ENCODE measurements around the gene SLC17A6.

SLC17A6 gene

DNA sequence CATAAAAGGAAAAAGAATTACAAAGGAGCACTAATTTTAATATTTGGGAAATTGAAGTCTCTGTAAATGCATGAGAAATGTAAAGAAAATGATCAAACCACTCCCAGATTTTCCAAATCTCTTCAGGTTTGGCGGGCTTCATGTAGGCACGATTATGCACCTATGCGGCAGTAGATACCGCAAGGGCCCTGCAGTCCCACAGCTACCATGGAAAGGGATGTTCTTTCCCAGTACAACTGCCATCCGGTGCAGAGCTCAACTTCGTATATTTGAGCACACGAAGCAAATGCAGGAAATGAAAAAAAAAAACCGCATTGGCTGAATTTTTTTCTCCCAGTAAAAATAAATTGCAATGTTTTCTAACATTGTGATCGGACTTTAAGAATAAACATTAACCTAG, 1.4 kb downstream of the SLC17A6 start:
- TF ChIP-seq, protein P1, sequence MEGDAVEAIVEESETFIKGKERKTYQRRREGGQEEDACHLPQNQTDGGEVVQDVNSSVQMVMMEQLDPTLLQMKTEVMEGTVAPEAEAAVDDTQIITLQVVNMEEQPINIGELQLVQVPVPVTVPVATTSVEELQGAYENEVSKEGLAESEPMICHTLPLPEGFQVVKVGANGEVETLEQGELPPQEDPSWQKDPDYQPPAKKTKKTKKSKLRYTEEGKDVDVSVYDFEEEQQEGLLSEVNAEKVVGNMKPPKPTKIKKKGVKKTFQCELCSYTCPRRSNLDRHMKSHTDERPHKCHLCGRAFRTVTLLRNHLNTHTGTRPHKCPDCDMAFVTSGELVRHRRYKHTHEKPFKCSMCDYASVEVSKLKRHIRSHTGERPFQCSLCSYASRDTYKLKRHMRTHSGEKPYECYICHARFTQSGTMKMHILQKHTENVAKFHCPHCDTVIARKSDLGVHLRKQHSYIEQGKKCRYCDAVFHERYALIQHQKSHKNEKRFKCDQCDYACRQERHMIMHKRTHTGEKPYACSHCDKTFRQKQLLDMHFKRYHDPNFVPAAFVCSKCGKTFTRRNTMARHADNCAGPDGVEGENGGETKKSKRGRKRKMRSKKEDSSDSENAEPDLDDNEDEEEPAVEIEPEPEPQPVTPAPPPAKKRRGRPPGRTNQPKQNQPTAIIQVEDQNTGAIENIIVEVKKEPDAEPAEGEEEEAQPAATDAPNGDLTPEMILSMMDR (IDR thresholded peaks at IDR 0.05; ENCODE audit: control insufficient read depth, insufficient read depth, low read depth, low read length, missing control alignments): no peak
- no peak for DNase-seq (ENCODE audit: low read depth)
- H3K4me3 ChIP-seq (ENCODE audit: control insufficient read depth, low read depth, low read length): no peak overlapping the region

DNA sequence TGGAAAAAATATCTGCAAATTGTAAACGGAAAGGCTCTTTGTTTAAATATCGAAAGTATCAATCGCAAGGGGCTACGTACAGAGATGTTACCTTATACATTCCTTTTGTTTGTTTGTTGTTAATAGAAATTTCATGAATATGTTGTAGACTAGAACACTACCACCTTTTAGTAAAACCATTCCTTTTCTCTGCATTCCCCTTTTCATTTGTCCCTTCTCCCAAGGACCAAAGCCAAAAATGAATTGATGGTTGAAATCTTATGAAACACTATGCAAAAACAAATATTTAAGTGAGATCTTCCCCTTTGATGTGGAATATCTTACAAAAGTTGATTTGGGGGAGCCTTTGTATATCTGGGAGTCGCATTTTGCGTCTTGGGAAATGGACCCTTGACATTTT, 2.1 kb downstream of the SLC17A6 start:
- no peak for DNase-seq (ENCODE audit: low read depth)
- TF ChIP-seq, protein P1 (IDR thresholded peaks at IDR 0.05; ENCODE audit: control insufficient read depth, insufficient read depth, low read depth, low read length, missing control alignments): no peak
- no peak overlapping the region for H3K4me3 ChIP-seq (ENCODE audit: control insufficient read depth, low read depth, low read length)

DNA sequence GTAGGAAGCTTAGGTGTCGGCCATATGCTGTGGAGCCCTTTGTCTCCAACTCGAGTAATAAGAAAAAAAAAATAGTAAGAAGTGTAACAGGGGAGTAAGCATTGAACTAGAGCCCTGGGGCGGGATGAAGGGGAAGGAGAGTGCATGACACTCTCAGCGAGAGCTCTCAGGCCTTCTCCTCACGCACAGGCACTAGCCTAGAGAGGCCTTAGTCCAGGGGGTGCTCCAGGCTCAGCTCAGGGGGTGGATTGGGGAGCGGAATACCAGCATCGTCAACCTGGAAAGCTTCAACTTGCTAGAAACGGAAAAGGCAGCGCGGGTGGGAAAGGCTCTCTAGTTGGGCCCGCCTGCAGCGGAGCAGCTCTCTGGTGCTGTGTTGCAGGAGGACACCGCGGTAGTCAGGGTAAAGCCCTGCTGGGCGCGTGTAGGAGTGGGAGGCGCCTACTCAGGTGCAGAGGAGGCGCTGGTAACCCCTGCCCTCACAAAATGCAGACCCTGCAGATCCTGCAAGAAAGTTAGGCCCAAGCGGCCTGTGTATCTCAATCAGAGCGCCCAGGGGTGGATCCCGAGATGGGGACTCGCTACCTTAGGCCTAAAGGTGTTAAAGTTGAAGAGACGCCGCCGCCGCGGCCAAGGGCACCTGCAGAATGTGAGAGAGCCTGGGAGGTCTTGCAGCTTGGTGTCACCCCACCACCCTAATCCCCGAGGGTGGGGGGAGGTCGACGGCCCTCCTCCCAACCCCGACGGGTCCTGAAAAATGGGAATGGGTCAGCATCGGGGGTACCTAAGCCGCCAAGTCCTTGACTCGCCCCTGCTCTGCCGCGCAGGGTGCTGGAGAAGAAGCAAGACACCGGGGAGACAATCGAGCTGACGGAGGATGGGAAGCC, 2.8 kb downstream of the SLC17A6 start:
- no peak overlapping the region for H3K4me3 ChIP-seq (ENCODE audit: control insufficient read depth, low read depth, low read length)
- DNase-seq (ENCODE audit: low read depth): no peak
- TF ChIP-seq, protein P1 (IDR thresholded peaks at IDR 0.05; ENCODE audit: control insufficient read depth, insufficient read depth, low read depth, low read length, missing control alignments): no peak

DNA sequence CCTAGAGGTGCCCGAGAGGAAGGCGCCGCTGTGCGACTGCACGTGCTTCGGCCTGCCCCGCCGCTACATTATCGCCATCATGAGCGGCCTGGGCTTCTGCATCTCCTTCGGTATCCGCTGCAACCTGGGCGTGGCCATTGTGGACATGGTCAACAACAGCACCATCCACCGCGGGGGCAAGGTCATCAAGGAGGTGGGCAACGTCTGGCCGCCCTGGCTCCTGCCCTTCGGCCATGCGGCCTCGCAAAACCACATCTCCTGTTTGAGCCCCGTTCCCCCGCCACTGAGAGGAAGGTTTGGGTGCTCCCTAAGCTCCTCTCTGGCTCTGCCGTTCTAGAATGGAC, 3.4 kb downstream of the SLC17A6 start:
- DNase-seq (ENCODE audit: low read depth): no peak
- TF ChIP-seq, protein P1 (IDR thresholded peaks at IDR 0.05; ENCODE audit: control insufficient read depth, insufficient read depth, low read depth, low read length, missing control alignments): no peak
- H3K4me3 ChIP-seq (ENCODE audit: control insufficient read depth, low read depth, low read length): no peak overlapping the region

DNA sequence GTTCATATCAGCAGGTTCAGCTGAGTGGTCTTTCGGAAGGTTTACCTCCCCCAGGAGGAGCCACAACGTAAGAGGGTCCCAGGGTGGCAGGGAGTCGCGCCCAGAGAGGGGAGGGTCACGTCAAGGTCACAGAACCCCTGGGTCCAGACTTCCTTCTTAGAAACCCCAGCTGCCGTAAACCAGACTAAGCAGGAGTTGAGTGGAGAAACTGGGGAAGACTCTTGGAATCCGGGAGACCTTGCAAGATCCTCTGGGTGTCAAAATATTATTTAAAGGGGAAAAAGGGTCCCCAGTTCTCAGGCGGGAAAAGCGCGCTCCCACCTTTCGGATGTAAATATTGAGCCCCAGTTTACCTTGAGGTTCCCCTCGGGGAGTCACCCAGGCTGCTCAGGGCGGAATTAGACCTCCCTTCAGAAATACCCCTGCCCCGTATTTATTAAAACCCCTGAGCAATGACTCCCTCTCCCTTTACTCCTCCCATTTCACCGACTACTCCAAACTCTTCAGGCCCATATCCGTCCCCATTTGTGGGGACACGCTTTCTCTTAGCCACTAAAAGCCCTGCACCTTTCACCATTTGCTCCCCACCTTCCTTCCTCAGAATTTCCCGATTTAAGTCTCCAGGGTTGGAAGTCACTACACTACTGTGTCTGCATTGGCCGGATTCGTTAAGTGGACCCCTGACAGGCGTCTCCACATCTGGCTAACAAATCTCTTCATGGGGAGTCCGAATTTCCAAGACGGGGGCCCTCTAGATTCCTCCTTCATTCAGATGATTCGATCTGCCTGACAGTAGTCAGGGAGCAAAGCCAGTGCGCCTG, 4.2 kb downstream of the SLC17A6 start:
- TF ChIP-seq, protein P1 (IDR thresholded peaks at IDR 0.05; ENCODE audit: control insufficient read depth, insufficient read depth, low read depth, low read length, missing control alignments): no peak
- DNase-seq (ENCODE audit: low read depth): no peak
- H3K4me3 ChIP-seq (ENCODE audit: control insufficient read depth, low read depth, low read length): no peak overlapping the region

DNA sequence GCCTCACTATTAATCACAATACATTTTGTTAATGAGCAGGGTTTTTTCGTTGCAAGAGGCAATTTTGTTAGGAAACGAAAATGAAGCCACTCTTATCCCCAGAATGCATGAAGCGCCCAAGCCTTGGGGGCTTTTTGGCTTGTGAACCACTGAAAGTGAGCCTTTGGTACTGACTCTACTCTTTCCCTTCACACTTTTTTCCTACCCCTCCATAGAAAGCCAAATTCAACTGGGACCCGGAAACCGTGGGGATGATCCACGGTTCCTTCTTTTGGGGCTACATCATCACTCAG, 4.8 kb downstream of the SLC17A6 start:
- TF ChIP-seq, protein P1 (IDR thresholded peaks at IDR 0.05; ENCODE audit: control insufficient read depth, insufficient read depth, low read depth, low read length, missing control alignments): no peak
- no peak for DNase-seq (ENCODE audit: low read depth)
- H3K4me3 ChIP-seq (ENCODE audit: control insufficient read depth, low read depth, low read length): no peak overlapping the region

Data from AG09309 (cell line).